HG03097 (cell line): Measurements from ENCODE around the gene SIGLEC9.

Experiments used
- ATAC-seq: cut with Tn5 transposase; IDR thresholded peaks from one replicate; pipeline ENCODE4 v1.9.1; 2021; ENCODE audit not compliant: unreplicated experiment, low FRiP score

The SIGLEC9 gene

DNA sequence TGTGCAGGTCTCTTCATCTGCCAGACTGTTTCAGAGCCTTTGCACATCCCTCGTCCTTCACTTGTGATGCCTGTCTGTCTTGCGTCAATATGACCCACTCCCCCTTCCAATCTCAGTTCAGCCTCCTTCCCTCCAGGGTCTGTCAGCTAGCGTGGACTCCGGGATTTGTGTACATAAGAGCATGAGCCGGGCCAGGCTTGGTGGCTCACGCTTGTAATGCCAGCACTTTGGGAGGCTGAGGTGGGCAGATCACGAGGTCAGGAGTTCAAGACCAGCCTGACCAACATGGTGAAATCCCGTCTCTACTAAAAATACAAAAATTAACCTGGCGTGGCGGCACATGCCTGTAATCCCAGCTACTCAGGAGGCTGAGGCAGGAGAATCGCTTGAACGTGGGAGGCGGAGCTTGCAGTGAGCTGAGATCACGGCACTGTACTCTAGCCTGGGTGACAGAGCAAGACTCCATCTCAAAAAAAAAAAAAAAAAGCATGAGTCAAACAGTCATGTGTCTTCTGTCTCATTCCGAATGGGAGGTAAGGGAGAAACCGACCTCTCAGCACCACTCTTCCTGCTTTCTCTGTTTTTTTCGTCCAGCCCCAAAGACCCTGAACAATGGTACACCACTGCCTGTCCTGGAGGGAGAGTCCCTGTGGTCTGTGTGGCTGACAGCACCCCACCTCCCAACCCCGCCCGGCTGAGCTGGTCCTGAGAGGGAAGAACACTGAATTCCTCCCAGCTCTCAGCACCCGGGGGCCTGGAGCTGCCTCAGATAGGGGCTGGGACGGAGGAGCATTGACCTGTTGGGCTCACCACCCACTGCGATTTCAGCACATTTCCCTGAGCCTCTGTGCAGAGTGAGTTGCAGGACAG is 2.4 kb upstream of the SIGLEC9 start:
- ATAC-seq, result no peak

- no peak for ATAC-seq
Observed at GRCh38 chr19:51123381-51123800, 1.3 kb upstream of the SIGLEC9 start.

DNA sequence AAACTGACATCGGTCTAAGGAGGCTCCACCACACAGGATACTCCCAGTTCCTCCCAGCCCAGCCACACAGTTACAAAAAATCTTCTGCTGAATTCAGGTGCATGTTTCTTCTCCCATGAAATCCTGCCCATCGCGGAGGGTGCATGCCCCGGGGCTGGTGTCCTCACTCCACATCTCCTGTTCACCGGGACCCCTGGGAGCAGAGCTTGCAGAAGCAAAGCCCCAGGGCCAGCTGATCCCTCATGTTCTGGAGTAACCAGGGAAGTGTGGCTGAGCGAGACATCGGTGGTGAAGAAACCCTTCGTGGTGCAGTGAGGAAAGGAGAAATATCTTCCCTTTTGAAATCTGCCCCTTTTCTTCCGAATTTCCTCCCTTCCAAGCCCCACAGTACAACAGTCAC is 904 bp upstream of the SIGLEC9 start:
- ATAC-seq, result no peak

GRCh38 chr19:51124216-51124615 is 490 bp upstream of the SIGLEC9 start:
- ATAC-seq, result no peak

- no peak for ATAC-seq
Observed at GRCh38 chr19:51125421-51126075, 842 bp downstream of the SIGLEC9 start.

GRCh38 chr19:51127032-51127431 is 2.3 kb downstream of the SIGLEC9 start:
- no peak for ATAC-seq

- no peak for ATAC-seq
Observed at GRCh38 chr19:51127755-51128154, 3.0 kb downstream of the SIGLEC9 start.

DNA sequence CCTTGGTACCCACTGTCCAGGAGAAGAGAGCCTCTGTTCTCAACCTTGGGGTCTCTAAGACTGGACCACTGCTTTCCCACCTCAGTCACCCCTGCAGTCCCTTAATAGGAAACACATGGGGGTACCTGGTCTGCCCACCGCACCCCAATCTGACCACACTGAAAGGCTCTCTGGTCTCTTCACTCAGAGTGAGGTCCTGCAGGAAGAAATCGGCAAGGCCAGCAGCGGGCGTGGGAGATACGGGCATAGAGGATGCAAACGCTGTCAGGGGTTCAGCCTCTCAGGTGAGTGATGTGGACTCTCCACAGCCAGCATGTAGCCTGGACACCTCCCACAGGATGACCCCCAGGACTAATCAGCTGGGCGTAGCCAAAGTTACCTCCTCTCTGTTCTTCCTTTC is 3.5 kb downstream of the SIGLEC9 start:
- ATAC-seq, result no peak

GRCh38 chr19:51129716-51130115 is 5.0 kb downstream of the SIGLEC9 start:
- ATAC-seq, result no peak

DNA sequence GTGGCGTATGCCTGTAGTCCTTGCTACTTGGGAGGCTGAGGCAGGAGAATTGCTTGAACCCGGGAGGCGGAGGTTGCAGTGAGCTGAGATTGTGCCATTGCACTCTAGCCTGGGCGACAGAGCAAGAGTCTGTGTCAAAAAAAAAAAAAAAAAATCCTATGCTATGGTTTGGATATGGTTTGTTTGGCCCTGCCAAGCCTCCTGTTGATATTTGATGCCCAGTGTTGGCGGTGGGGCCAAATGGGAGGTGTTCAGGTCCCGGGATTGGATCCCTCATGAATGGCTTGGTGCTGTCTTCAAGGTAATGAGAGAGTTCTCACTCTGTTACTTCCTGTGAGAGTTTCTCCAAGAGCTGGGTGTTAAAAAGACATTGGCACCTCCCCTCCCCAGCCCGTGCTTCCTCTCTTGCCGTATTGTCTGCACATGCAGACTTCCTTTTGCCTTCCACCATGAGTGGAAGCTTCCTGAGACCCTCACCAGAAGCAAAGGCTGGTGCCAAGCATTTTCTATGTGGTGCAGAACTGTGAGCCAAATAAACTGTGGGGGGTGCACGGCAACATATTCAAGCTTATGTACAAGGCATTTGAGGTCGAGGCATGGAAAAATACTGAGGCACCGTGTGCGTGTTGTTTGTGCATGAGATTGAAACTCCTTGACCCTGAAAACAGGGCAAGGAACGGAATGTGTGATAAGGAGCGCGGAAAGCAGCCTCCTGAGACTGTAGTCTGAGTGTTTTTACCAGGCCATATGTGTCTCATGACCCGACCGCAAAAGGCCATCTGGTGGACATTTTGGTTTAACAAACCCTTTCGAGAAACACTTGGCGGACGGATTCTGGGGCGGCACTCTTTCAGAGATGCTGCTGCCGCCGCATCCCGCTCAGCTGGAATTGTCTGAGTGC is 7.3 kb downstream of the SIGLEC9 start:
- ATAC-seq, result no peak

DNA sequence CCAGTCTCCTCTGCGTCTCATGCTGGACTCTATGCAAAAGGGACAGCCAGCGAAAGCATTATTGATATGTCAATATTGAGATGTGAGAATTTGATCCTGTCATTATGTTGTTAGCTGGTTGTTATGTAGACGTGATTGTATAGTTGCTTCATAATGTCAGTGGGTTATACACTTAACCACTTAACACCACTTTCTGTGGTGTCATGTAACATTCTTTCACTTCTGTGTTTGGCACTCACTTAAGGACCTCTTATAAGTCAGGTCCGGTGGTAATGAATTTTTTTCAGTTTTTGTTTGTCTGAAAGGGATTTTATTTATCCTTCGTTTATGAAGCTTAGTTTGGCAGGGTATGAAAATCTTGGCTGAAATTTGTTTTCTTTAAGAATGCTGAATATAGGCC is 10.3 kb downstream of the SIGLEC9 start:
- ATAC-seq, result no peak

GRCh38 chr19:51135986-51136762 is 11.5 kb downstream of the SIGLEC9 start:
- no peak for ATAC-seq

DNA sequence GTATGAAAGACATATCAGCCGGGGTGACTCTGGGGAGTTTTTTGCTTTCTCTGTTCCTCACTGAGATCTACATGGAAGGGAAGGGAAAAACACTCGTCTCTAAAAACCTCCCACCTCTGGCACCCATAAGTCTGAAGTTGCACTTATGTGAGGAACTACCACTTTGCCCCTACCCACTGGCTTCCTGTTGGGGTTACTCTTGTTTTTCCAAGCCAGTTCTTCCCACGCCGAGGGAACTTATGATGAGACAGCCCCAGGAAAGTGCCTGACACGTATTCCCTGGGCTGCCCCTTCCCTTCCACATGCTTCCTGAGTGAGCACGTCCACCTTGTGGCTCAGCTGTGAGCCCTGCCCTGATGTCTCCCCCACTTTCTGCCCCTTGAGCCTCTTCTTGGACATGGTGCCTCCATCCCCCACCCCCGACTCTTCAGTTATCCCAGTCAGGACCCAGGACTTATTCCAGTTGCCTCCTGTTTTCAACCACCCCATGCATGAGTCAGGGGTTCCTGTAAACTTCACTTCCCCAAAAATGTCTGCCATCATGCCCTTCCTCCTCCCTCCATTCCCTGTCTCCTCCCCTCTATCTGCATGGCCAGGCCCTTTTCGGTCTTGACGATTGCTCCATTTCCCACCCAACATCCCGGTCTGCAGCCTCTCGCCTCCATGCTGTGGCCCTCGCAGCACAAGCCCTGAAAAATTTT is 12.3 kb downstream of the SIGLEC9 start:
- ATAC-seq, result no peak

- no peak for ATAC-seq
Observed at GRCh38 chr19:51137792-51138425, 13.2 kb downstream of the SIGLEC9 start.

GRCh38 chr19:51138549-51138979 is 13.9 kb downstream of the SIGLEC9 start:
- ATAC-seq, result no peak

- no peak for ATAC-seq
Observed at GRCh38 chr19:51139299-51140014, 14.8 kb downstream of the SIGLEC9 start.

DNA sequence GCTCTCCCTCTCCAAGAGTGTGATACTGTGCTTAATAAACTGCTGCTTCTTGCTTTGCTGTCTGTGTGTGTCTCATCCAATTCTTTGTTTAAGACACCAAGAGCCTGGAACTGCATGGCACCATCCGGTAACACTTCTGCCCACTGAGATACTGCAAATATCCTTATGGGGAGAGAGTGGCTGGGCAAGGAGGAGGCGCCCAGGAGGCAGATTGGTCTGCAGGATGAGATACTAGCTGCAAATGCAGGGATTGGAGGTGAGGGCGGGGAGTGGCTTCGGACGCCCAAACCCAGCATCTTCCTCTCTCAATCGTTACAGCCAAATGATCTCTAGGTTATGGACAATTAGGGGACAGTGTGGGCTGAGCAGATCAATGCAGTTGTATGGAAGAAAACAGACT is 15.7 kb downstream of the SIGLEC9 start:
- no peak for ATAC-seq

DNA sequence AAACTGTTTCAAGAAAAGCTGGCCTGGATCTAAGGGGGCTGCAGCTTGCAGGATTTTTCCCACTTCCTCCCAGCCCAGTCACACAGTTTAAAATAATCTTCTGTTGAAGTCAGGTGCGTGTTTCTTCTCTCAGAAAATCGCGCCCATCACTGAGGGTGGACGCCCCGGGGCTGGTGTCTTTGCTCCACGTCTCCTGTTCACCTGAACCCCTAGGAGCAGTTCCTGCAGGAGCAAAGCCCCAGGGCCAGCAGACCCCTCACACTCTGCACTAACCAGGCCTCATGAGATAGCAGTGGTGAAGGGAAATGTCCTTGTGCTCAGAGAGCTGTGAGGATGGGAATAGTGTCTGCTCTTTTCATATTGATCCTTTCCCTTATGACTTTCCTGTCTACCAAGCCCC is 16.5 kb downstream of the SIGLEC9 start:
- ATAC-seq, result no peak

GRCh38 chr19:51142119-51142518 is 17.4 kb downstream of the SIGLEC9 start, which contains the start of gene SIGLEC7:
Gene SIGLEC7 (plus strand): TSS chr19:51142301. CDS start chr19:51142370, 69 bp downstream.
- no peak for ATAC-seq
